Stimulated activated CD8-positive, alpha-beta memory T cell treated with anti-CD3 and anti-CD28 coated beads, Interleukin-4, amount 100 ng/mL, for 1 hour (primary cell): ENCODE measurements around the gene TMX1.

ENCODE experiments used
- DNase-seq, 2 donors: peaks; one replicate each; pipeline ENCODE4 v3.0.0-alpha.2; 2020; ENCODE audit warnings: low read depth in 2 of 2, low spot score in 1 of 2

TMX1 gene

DNA sequence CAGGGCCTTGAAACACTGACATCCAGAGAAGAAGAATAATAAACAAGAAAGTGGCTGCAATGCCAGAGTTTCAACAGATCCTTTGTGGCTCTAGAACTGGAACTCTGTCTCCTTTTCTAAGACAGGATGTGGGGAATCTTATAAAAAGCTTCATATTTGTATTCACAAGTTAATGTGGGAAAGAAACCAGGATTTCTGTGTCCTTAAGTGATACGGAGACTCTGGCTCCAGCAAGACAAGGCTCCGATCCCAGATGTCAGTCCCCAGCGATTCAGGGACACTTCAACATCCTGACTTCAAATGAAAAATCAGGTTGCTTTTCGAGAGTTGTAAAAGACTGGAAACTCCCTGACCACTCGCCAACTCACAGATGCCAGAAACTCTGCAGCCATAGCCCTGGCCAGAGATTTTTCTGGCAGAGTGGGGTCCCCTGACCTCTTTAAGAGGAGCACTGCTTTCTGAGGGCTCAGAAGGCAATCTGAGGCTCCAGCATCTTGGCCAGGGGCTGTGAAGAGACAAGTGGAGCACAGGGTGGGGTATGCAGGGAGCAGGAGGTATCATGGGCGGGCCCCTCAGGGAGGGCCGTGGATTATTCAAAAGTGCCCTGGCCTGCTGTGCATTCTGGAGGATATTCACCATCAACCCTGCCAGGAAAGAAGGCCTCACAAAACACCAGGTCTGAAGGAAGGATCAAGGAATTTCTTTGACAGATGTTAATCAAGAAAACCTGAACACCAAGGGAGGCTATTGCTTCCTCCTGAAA, 53.3 kb downstream of the TMX1 start:
- DNase-seq = no peak

DNA sequence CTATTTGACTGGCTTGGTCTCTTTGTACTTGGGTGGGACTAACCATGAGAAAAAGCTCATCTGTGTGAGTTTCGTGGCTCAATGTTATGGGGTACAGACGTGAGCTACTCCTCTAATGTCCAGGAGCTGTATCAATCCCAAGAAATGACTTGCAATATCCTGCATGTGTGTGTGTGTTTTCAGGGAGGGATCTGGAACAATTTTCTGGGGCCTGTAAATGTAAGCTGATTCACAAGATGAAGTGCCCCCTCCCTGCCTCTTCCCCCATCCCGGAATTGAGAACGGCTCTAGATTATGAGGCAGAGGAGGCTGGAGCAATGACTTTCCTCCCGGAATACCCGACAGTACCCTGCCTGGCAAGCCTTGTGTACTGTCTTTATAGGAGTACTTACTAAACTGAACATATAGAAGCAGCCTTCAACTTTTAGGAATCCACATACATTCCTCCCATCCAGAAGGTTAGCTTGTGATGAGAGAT, 53.9 kb downstream of the TMX1 start:
- no peak for DNase-seq

DNA sequence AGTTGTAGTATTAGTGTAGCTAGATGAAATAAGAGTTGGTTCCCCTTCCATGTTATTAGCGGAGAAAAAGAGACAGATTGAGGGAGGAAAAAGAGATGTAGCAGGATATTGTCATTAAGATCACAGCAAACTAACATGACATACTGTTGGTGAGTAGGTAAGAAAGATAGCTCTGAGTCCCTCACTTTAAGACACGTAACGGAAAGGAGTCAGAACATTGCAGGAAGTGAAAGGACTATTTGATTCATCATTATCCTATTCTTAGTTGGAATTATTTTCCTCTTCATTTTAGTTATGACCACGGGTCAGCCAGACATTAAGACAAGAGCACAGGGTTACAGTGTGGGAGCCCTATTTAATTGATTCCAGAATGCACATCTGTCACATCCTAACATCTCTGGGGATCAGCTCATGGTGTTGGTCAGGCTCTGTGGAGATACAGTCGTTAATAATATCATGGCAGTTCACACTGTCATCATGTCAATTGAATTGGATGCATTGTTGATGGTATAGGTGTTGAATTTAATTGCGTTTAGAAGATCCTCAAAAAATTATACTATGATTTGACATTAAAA, 55.0 kb downstream of the TMX1 start:
- DNase-seq = no peak

DNA sequence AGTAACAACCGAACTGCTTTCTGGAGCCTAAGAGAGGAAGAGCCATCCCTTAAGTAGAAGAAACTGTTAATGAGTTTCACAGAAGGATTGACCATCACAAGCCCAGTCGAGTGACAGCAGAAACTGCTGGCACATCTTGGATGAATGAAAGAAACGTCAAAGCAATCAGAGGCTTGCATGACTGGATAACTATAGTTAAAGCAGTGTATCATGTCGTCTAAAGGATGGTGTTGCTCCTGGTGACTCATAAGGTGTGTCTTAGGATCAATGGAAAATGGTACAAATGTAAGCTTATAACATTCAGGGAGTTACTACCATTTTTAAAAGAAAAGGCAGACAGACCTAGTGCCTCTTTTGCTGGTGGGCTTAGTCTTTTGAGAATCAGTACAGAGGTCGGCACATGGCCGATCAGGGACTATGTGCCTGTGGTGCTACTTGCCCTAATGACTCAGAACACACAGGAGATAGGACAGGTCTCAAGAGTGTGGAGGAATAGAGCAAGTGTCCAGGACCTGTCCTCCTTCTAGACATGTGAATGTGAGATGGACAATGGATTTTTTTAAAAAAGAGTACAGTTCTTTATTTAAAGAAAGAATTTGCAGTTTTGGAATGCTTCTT, 55.7 kb downstream of the TMX1 start:
- no peak for DNase-seq

DNA sequence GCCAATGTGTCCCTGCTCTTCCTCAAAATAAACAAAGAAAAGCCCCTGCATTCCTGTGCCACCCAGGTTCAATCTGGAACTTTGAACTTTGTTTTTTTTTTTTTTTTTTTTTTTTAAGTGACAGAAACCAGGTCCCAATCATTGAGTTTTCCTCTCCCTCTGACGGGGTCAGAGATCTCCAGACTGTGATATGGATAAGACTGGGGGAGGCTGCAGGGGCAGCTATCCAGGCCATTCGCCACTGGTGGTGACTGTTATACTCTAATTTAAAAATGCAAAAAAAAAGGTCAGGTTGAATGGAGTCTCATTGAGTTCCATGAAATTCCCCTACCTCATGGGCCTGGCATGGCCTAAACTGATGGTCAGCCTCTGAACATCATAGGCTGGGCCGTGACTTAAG, 57.0 kb downstream of the TMX1 start:
- DNase-seq = no peak

DNA sequence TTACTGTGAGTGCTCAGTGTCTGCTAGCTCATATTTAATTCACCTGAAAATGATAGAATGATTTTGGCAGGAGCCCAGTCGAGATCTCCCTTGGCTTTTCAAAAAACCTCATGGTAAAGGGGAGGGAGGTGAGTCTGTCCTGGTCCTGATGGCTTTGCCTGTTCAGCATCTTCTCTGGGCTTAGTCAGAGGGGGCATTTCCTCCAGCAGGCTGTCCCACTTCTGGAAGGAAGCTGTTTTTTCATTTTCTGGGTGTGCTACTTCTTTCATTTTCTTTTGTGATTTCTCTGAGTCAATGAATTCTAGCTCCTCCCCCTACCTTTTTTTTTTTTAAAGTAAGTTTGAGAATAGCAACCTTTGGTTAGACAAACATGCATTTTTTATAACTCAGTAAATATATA, 58.8 kb downstream of the TMX1 start:
- DNase-seq = no peak

DNA sequence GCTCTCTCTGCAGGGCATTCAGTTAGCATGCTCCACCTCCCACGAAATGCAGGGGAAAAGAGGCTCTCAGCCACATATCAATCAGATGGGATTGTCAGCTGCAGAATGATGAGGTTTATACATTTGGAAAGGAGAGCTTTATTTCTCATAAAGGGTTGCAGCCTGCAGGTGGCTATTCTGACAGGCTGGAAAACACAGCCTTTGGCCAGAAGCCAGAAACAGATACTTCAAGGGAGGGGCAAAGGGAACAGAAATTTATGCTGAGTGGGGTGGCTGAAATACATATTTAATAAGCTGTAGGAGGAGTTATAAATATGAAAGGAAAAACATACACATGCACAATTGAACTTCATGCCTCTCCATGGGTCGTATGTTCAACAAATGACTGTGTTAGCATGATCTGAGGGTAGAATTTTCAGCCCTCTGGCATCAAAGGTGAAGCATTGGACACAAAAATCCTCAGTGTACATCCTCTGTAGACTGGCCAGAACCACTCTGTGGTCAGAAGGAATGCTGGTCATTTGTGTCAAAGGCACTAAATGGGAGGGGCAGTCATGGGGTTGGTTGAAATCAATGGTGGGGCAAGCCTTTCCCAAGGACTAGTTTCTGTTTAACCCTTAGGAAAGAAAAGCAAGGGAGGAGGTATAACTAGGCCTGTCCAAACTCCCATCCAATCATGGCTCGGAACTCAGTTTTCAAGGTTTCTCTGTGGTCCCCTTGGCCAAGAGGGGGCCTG, 62.4 kb downstream of the TMX1 start:
- no peak for DNase-seq

DNA sequence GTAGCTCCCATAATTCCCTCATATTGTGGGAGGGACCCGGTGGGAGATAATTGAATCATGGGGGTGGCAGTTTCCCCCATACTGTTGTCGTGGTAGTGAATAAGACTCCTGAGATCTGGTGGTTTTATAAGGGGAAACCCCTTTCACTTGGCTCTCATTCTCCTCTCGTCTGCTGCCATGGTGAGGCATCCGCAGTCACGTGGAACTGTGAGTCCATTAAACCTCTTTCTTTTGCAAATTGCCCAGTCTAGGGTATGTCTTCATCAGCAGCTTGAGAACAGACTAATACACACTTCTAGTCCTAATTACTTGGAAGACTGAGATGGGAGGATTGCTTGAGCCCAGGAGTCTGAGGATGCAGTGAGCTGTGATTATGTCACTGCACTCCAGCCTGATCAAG, 64.4 kb downstream of the TMX1 start:
- no peak for DNase-seq

DNA sequence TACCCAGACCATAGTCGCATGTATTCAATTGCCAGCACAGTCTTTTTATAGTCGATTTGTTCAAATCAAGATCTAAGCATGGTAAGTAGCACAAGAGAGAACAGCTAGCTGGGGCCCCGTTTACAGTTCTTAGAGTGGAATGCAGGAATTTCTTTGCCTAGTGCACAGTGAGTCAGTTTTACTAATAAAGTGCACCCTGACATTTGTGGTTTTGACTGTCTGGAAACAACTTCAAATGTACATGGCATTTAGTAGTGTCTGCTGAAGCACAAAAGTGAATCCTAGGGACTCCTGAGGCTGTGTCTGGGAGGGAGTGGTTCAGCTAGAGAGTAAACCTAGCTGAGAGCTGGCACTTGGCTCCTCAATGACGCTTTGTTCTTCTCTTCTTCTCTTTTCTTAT, 64.9 kb downstream of the TMX1 start:
- no peak for DNase-seq

DNA sequence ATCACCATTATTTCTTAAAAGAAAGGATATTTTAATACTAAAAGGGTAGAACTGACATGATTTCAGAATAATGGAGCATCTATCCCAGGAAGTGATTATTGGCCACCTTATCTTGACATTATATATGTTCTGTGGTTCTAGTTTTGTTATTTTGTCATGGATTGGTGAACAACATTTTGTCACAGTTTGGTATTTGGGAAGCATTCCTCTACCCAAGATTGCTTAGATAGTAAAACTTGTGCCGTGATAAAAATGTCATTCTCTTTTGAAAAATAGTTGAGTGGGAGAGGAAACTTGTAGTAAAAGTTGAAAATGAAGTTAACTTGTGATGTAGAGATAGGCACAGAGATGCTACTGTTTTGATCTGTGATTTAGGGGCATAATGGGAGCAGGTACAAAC, 65.7 kb downstream of the TMX1 start:
- no peak for DNase-seq
